ENCODE measurements around the gene ZFYVE16. TPM values are rescaled to one million over a fixed set of nuclear protein-coding genes. Genes with fewer than 3 reads are reported as not detected.
A peak's percentile ranks its signal among the peaks of the same experiment; 100 is the strongest.
"Not testable (repeated sequence)": the region's sequence is repeated elsewhere in the genome, so short reads cannot be mapped to it uniquely, and the experiment has no call there.

ZFYVE16 gene
- polyA plus RNA-seq, 2 of the 4 experiments (the other 2 are of a cell fraction) = 16.4 to 26.2 TPM

DNA sequence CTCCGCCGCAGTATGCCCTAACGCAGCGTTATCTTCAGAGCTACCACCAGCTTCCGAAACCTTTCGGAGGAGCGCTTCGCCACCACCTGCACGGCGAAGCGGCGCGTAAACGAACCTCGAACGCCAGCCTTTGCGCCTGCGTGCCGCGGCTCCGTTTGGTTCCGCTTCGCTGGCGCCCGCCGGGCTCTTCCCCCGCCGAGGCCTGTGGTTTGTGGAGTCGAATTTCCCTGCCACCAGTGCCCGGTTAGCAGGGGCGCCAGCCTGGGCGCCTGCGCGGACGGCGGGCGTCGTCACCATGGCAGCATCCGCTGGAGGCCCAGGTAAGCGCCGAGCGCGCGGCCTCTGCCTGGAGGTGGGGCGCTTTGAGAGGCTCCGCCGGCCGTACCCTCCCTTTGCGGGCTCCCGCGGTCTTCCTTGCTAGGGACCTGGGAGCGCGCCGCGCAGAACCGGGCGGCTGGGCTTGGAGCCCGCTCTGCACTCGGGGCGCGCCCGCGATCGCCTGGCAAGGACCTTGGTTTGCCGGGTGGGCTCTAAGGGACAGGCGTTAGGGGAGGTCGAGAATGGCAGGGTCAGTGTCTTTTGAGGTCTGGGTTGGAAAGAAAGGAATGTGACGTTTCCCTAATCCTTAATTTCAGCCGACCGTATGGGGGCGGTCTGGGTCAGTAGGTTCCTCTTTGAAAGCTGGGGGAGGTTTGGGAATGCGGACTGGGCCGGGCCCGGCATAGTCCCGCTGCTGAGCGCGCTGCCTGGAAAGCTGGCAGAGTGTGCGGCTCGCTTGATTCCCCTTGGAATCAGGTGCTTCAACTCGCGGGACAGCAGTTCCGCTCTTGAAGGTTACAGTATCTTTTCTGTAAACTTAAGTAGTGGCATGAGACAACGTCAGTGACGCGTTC is 80.2 kb downstream of the ZFYVE16 start, which contains the start of gene FAM151B (continued):
- TF ChIP-seq ZSCAN20 (CRISPR knock-in tag; IDR thresholded peaks at IDR 0.05) (no peak), HDAC2 (IDR thresholded peaks at IDR 0.05) (peak; percentile 37; the same call in 1 of the 2 replicates), PHF8 (IDR thresholded peaks at IDR 0.05; ENCODE audit: borderline replicate concordance, low read depth) (peak; percentile 77), ZNF302 (CRISPR knock-in tag; IDR thresholded peaks at IDR 0.05) (no peak), CHD2 (IDR thresholded peaks at IDR 0.05; ENCODE audit: low read length, partially characterized antibody) (no peak), FOXS1 (CRISPR knock-in tag; IDR thresholded peaks at IDR 0.05) (no peak), RCOR1 (IDR thresholded peaks at IDR 0.05; ENCODE audit: low read depth, low read length) (no peak), RARB (CRISPR knock-in tag; IDR thresholded peaks at IDR 0.05) (no peak)

DNA sequence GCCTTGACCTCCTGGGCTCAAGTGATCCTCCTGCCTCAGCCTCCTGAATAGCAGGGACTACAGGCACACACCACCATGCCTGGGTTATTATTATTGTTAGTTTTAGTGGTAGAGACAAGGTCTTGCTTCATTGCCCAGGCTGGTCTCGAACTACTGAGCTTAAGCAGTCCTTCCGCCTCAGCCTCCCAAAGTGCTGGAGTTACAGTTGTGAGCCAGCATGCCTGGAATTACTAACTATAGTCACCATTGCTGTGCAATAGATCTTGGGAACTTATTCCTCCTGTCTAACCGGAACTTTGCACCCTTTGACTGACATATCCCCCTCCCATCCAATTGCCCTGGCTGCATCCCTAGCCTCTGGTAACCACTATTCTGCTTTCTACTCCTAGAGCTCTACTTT is 83.4 kb downstream of the ZFYVE16 start:
- POLR2A ChIA-PET = no interaction called here
- TF ChIP-seq, protein P1, sequence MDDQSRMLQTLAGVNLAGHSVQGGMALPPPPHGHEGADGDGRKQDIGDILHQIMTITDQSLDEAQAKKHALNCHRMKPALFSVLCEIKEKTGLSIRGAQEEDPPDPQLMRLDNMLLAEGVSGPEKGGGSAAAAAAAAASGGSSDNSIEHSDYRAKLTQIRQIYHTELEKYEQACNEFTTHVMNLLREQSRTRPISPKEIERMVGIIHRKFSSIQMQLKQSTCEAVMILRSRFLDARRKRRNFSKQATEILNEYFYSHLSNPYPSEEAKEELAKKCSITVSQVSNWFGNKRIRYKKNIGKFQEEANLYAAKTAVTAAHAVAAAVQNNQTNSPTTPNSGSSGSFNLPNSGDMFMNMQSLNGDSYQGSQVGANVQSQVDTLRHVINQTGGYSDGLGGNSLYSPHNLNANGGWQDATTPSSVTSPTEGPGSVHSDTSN (IDR thresholded peaks at IDR 0.05) = no peak
- TF ChIP-seq, protein P2, sequence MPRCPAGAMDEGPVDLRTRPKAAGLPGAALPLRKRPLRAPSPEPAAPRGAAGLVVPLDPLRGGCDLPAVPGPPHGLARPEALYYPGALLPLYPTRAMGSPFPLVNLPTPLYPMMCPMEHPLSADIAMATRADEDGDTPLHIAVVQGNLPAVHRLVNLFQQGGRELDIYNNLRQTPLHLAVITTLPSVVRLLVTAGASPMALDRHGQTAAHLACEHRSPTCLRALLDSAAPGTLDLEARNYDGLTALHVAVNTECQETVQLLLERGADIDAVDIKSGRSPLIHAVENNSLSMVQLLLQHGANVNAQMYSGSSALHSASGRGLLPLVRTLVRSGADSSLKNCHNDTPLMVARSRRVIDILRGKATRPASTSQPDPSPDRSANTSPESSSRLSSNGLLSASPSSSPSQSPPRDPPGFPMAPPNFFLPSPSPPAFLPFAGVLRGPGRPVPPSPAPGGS (IDR thresholded peaks at IDR 0.05) = no peak
- TF ChIP-seq SMC3 (IDR thresholded peaks at IDR 0.05) = no peak
- TF ChIP-seq HOXA7 (CRISPR knock-in tag; IDR thresholded peaks at IDR 0.05) = no peak
- no peak for TF ChIP-seq NFE2L2 (conservative IDR thresholded peaks at IDR 0.05; ENCODE audit: low read length)
- TF ChIP-seq, protein P3, sequence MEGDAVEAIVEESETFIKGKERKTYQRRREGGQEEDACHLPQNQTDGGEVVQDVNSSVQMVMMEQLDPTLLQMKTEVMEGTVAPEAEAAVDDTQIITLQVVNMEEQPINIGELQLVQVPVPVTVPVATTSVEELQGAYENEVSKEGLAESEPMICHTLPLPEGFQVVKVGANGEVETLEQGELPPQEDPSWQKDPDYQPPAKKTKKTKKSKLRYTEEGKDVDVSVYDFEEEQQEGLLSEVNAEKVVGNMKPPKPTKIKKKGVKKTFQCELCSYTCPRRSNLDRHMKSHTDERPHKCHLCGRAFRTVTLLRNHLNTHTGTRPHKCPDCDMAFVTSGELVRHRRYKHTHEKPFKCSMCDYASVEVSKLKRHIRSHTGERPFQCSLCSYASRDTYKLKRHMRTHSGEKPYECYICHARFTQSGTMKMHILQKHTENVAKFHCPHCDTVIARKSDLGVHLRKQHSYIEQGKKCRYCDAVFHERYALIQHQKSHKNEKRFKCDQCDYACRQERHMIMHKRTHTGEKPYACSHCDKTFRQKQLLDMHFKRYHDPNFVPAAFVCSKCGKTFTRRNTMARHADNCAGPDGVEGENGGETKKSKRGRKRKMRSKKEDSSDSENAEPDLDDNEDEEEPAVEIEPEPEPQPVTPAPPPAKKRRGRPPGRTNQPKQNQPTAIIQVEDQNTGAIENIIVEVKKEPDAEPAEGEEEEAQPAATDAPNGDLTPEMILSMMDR (IDR thresholded peaks at IDR 0.05) = no peak
- no peak for TF ChIP-seq MAZ (IDR thresholded peaks at IDR 0.05; ENCODE audit: borderline replicate concordance, low read depth, low read length)
- TF ChIP-seq, protein P4, sequence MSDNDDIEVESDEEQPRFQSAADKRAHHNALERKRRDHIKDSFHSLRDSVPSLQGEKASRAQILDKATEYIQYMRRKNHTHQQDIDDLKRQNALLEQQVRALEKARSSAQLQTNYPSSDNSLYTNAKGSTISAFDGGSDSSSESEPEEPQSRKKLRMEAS (IDR thresholded peaks at IDR 0.05) = no peak
- FAIRE-seq (no peak), ATAC-seq (no peak), DNase-seq (ENCODE audit: low read depth in 1 of 2, low spot score in 1 of 2) (no peak)
- H3K4me1 ChIP-seq = peaks cover 14% of the 10 kb centered on the region; the same call in 1 of the 3 replicates
- H3K4me2 ChIP-seq = no peak overlapping the region
- no peak overlapping the region for H3K27ac ChIP-seq
- 88% methylated on average over 3 of the region's 3 CpGs for WGBS (ENCODE audit: missing lambda C conversion rate)
- H3K4me3 ChIP-seq = no peak overlapping the region
- H3K9me3 ChIP-seq = no peaks in the 10 kb centered on the region
- CTCF ChIA-PET = no interaction called here

DNA sequence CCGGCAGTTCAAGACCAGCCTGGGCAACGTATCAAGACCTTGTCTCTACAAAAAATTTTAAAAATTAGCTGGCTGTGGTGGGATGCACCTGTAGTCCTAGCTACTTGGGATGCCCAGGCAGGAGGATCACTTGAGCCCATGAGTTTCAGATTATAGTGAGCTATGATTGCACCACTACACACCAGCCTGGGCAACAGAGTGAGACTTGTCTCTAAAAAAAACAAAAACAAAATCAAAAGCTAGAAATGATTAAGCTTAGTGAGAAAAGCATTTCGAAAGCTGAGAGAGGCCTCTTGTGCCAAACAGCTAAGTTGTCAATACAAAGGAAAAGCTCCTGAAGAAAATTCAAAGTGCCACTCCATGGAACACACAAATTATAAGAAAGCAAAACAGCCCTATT is 84.9 kb downstream of the ZFYVE16 start:
- Histone ChIP-seq H3K4me3 (no peak overlapping the region), H3K4me2 (no peak overlapping the region), H3K4me1 (0 out of 3 replicates have a peak, but pooled peaks cover 8% of the 10 kb centered on the region), H3K9me3 (no peaks in the 10 kb centered on the region), H3K27ac (no peak overlapping the region)
- POLR2A ChIA-PET = no interaction called here
- no peak for TF ChIP-seq JUNB (IDR thresholded peaks at IDR 0.05)
- TF ChIP-seq RARB (CRISPR knock-in tag; IDR thresholded peaks at IDR 0.05) = no peak
- TF ChIP-seq MAZ (IDR thresholded peaks at IDR 0.05; ENCODE audit: borderline replicate concordance, low read depth, low read length) = no peak
- TF ChIP-seq FOSL2 (IDR thresholded peaks at IDR 0.05) = no peak
- TF ChIP-seq FOSL2 (CRISPR knock-in tag; IDR thresholded peaks at IDR 0.05) = no peak
- TF ChIP-seq, protein P5, sequence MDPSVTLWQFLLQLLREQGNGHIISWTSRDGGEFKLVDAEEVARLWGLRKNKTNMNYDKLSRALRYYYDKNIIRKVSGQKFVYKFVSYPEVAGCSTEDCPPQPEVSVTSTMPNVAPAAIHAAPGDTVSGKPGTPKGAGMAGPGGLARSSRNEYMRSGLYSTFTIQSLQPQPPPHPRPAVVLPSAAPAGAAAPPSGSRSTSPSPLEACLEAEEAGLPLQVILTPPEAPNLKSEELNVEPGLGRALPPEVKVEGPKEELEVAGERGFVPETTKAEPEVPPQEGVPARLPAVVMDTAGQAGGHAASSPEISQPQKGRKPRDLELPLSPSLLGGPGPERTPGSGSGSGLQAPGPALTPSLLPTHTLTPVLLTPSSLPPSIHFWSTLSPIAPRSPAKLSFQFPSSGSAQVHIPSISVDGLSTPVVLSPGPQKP (IDR thresholded peaks at IDR 0.05; ENCODE audit: low read depth, low read length) = no peak
- FAIRE-seq = no peak
- no peak for DNase-seq (ENCODE audit: low read depth in 1 of 2, low spot score in 1 of 2)
- 81% methylated on average over 3 of the region's 3 CpGs for WGBS (ENCODE audit: missing lambda C conversion rate)
- no peak for ATAC-seq
- CTCF ChIA-PET = interaction anchor here (1.2 to 1.4 kb wide), 2 partner anchors 10 to 179 kb away, joined by 3 read pairs; no protein-coding TSS in a partner anchor

DNA sequence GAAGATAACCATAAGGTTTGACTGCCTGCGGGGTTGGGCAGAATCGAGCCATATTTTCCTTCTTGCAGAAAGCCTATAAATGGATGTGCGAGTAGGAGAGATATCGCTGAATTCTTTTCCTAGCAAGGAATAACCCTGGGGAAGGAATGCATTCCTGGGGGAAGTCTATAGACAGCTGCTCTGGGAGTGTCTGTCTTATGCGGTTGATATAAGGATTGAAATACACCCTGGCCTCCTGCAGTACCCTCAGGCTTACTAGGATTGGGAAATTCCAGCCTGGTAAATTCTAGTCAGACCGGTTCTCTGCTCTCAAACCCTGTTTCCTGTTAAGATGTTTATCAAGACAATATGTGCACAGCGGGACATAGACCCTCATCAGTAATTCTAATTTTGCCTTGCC is 85.6 kb downstream of the ZFYVE16 start:
- H3K4me3 ChIP-seq; H3K27ac ChIP-seq; H3K4me2 ChIP-seq; H3K4me1 ChIP-seq; POLR2A ChIA-PET; H3K9me3 ChIP-seq; FAIRE-seq; ATAC-seq; DNase-seq (ENCODE audit: low read depth in 1 of 2, low spot score in 1 of 2): not testable (repeated sequence)
- CTCF ChIA-PET = interaction anchor here (0.8 to 1.4 kb wide), 3 partner anchors 9 to 179 kb away, joined by 3 read pairs; no protein-coding TSS in a partner anchor
- 83% methylated on average over 7 of the region's 7 CpGs for WGBS (ENCODE audit: missing lambda C conversion rate)
